GM21619 (cell line): ENCODE results near the gene CLCN7.

Experiments
- ATAC-seq: cut with Tn5 transposase; IDR thresholded peaks from one replicate; pipeline ENCODE4 v1.9.1; 2021; ENCODE audit not compliant: unreplicated experiment

Gene CLCN7

DNA sequence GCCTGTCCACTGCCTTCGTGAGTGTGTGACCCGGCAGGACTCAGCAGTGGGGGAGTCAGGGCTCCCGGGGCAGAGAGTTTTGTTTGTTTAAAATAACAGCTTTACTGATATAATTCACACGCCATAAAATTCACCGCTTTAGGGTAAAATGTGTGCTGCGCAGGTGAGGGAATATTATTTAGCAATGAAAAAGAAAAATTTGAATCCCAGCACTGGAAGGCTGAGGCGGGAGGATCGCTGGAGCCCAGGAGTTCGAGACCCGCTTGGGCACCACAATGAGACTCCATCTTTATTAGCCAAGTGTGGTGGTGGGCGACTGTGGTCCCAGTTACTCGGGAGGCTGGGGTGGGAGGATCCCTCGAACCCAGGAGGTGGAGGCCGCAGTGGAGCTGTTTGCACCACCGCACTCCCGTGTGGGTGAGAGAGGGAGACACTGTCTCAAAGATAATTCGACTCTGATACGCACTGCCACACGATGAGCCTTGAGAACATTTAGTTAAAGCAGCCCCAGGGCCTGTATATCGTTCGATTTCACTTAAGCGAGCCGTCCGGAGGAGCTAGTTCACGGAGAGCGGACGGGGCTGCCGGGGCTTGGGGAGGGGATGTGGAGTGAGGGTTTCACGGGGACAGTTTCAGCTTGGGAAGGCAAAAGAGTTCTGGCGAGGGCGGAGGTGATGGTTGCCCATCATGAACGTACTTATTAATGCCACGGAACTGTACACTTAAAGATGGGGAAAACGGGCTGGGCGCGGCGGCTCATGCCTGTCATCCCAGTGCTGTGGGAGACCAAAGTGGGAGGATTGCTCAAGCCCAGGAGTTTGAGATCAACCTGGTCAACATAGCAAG, 28.5 kb upstream of the CLCN7 start:
- ATAC-seq, result no peak

GRCh38 chr16:1502092-1503004, 27.5 kb upstream of the CLCN7 start:
- no peak for ATAC-seq

DNA sequence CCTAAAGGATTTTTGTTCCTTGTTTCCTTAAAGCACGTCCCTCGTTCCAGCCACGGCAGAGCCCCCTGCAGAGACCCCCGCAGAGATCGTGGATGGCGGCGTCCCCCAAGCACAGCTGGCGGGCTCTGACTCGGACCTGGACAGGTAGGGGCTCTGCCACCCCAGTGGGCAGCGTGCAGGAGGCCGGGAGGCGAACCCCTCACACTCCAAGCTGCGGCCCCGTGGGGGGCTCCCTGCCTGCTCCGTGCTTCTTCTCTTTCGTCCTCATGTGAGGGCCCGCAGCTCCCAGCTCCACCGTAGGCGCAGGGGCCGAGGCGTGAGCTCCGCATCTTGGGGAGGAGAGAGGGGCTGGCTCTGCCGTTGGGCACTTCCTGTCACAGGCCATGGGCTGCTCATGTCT, 26.8 kb upstream of the CLCN7 start:
- no peak for ATAC-seq

- no peak for ATAC-seq
These were observed 25.8 kb upstream of the CLCN7 start for GRCh38 chr16:1500465-1501150.

DNA sequence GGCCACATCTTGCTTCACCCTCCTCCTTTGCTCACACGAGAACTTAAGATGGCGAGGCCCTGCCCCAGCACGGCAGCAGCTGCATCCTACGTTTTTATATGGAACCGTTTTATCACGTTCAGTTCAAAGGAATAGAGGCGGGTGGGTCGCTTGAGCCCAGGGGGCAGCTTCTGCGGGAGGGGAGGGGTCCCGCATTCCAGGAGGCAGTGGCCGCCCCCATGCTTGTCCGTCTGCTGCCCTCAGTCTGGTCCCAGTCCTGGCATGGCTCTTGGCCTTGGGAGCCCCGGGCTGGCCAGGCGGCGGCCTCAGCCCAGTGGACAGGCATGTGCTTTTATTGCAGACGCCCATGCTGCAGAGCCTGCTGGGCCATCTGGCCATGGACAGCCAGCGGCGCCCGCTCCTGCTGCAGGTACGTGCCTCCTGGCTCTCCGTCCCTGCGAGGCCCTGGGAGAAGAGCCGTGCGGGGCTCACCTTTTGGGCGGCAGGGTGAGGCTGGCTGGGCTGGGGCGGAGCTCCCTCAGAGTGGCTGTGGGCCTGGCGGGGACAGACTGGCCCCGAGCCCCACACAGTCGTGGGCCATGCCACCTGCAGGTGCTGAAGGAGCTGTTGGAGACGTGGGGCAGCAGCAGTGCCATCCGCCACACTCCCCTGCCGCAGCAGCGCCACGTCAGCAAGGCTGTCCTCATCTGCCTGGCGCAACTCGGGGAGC, 25.1 kb upstream of the CLCN7 start:
- no peak for ATAC-seq

DNA sequence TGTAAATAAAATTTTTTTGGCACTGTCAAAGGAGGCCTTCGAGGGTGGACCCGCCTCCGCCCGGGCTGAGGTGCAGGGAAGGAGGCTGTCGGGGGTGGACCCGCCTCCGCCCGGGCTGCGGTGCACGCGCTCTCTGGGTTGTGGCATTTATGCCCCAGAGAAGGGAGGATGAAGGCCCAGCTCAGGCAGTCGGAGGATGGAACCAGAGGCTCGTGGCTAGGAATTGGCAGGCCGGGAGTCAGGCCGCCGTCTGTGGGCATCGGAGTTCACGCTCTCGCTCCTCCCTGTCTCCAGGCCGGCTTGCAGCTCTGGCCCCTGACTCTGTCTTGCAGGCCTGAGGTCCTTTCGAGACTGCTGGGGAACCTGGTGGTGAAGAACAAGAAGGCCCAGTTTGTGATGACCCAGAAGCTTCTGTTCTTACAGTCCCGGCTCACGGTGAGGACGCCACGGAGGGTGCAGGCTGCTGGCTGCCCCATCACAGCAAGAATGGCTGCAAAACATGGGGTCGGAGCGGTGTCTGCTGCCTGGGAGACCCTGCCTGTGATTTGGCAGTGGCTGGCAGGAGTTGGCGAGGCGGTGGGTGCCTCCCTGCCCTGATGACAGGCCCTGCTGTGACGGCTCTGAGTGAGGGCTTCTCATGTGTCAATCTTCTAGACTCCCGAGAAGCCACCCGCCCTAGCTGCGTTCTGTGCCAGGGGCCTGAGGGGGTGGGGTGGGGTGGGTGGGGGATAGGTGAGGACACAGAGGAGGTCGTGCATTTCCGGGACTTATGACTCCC, 24.3 kb upstream of the CLCN7 start:
- no peak for ATAC-seq

DNA sequence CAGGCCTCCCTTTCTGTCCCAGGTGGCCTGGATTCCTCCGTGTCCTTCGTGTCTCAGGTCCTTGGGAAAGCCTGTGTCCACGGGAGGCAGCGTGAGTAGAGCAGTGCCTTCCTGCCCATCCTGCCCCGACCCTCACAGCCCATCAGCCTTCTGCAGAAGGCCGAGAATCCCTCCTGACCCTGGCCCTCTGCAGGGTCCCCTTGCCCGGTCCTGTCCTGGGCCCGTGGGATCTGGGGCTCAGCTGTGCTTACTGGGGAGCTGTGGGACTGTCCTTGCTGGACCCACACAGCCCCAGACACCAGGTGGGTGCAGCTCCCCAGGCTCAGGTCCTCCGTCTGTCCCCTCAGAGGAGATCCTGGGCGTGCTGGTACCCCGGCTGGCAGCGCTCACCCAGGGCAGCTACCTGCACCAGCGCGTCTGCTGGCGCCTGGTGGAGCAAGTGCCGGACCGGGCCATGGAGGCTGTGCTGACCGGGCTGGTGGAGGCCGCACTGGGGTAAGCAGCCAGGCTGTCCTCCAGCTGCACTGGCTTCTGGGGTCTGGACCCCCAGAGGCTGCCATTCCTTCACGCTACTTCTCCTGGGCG, 22.3 kb upstream of the CLCN7 start:
- no peak for ATAC-seq

GRCh38 chr16:1496464-1496863, 21.6 kb upstream of the CLCN7 start:
- no peak for ATAC-seq

DNA sequence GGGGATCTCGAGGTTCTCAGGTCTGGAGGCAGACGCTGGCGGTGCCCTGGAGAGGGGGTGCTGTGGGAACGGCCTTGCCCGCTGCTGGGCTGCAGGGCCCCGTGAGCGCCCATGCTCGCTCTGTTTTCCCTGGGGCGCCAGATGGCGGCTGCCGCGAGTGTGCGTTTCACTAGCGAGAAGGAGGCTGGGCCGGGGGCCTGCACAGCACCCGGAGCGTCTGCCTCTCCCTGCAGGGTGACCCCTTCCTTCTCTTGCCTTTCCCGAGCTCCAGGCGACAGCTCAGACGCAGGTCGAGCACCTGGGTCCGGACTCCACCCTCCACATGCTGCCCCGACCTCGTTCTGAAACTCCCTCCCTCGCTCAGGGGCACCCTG, 21.0 kb upstream of the CLCN7 start:
- no peak for ATAC-seq

DNA sequence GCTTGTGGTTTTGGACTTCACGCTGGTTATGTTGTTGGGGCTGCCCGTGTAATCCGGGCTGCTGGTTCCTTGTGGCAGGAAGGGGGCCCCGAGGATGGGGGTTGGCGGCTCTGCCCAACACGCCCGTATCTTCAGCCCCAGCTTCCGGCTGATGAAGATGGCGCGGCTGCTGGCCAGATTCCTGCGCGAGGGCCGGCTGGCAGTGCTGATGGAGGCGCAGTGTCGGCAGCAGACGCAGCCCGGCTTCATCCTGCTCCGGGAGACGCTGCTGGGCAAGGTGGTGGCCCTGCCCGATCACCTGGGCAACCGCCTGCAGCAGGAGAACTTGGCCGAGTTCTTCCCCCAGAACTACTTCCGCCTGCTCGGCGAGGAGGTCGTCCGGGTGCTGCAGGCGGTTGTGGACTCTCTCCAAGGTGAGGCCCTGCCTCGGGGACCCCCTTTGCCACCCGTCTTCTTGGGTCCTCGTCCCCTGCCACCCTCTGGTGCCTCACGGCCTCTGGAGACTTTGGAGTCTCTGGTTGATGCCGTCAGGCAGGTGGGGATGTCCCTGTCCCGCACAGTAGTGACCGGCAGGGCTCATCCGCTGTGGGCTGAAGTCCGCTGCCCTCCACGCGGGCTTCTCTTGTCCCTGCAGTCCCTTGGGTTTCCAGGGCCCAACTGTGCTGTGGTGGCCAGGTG, 20.5 kb upstream of the CLCN7 start:
- ATAC-seq, result no peak

DNA sequence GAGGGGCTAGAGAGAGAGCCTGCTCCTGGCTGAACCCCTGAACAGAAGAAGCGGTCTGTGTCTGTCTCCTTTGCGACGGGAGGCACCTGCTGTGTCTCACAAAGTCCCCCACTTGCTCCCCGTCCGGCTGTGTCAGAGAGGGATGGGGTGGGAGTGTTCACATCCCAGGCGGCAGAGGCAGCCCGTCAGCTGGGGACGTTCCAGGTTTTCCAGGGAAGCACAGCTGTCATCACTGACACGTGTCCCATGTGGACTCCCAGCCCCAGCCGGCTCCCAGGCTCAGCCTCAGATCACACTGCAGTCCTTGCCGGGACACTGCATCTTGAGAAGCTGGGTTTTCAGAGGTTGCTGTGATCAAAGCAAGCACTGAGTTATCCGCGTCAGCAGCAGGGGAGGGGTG, 19.9 kb upstream of the CLCN7 start:
- no peak for ATAC-seq

- ATAC-seq, result no peak
These were observed 19.4 kb upstream of the CLCN7 start for GRCh38 chr16:1494129-1494640.

GRCh38 chr16:1493746-1494094, 18.9 kb upstream of the CLCN7 start:
- ATAC-seq, result no peak

- peak; percentile 40 for ATAC-seq
These were observed 18.3 kb upstream of the CLCN7 start, which contains the start of gene TELO2 for GRCh38 chr16:1492923-1493745. Gene TELO2 (plus strand): TSS chr16:1493360. CDS start chr16:1494282, 922 bp downstream.

- ATAC-seq, result no peak
These were observed 17.5 kb upstream of the CLCN7 start for GRCh38 chr16:1492082-1492922.

DNA sequence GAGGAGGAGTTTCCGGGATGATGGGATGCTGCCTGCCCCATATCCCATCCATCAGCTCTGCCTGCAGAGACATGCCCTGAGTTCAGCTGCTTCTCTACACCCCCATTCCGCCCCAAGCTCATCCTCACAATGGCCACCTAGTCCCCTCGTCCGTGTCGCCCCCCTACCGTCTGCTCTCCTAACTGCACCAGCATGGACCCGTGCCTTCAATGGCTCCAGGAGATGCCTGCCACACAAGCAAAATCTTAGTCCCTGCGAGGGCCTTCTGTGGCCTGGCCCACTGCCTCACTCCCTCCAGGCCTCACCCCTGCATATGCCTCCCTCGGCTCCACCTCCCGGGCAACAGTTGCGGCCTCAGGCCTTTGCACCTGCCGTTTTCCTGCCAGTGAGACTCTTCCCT, 16.5 kb upstream of the CLCN7 start:
- no peak for ATAC-seq

- no peak for ATAC-seq
These were observed 14.2 kb upstream of the CLCN7 start for GRCh38 chr16:1489077-1489476.
